MCF 10A (cell line): Measurements from ENCODE around the gene SAMD4A. TPM values are rescaled to one million over a fixed set of nuclear protein-coding genes. Genes with fewer than 3 reads are reported as not detected.
A peak's percentile ranks its signal among the peaks of the same experiment; 100 is the strongest.

ENCODE experiments used
- BruUV-seq: library from RNA; stranded (reverse); fragments of 400-500 nt; replicated peaks from 2 replicates; lab custom pipeline; 2021; lab: Mats Ljungman, UMichigan
- CTCF ChIA-PET: fragments of 300-600 bp; sonication (Branson Sonifier 250); formaldehyde crosslinking; extraction: SDS; loops from one replicate; lab custom pipeline; 2021; ENCODE audit warnings: antibody characterized with exemption, inconsistent platforms; lab: Yijun Ruan, JAX
- POLR2A ChIA-PET: fragments of 300-600, 350-650 bp; sonication (Branson Sonifier 250); formaldehyde crosslinking; extraction: SDS; loops from one replicate; lab custom pipeline; 2020; ENCODE audit warnings: antibody characterized with exemption, inconsistent platforms; lab: Yijun Ruan, JAX
- DNase-seq: peaks from one replicate; pipeline ENCODE4 v3.0.0-alpha.2; 2018; ENCODE audit not compliant: unreplicated experiment
- H3K27ac Mint-ChIP-seq: one replicate; pipeline ENCODE4 v1.8.0; 2022; ENCODE audit warnings: mild to moderate bottlenecking, low read depth, mixed read lengths; ENCODE audit not compliant: unreplicated experiment
- H3K27me3 Mint-ChIP-seq: one replicate; pipeline ENCODE4 v1.8.0; 2022; ENCODE audit warnings: mixed read lengths; ENCODE audit not compliant: insufficient read depth, unreplicated experiment
- H3K36me3 Mint-ChIP-seq: one replicate; pipeline ENCODE4 v1.8.0; 2022; ENCODE audit warnings: mild to moderate bottlenecking, moderate library complexity, mixed read lengths; ENCODE audit not compliant: insufficient read depth, unreplicated experiment
- H3K4me1 Mint-ChIP-seq: one replicate; pipeline ENCODE4 v1.8.0; 2022; ENCODE audit warnings: mixed read lengths; ENCODE audit not compliant: insufficient read depth, unreplicated experiment
- H3K4me3 Mint-ChIP-seq: one replicate; pipeline ENCODE4 v1.8.0; 2022; ENCODE audit warnings: mild to moderate bottlenecking, moderate library complexity, mixed read lengths; ENCODE audit not compliant: unreplicated experiment
- H3K9me3 Mint-ChIP-seq: one replicate; pipeline ENCODE4 v1.8.0; 2022; ENCODE audit warnings: mixed read lengths; ENCODE audit not compliant: unreplicated experiment
- intact Hi-C: fragments of 100-400 bp; cut with micrococcal nuclease; formaldehyde crosslinking; loops from 2 replicates; pipeline ENCODE4 v1.14.1; 2022
- total RNA-seq: library from RNA; stranded (reverse); gene quantifications from 2 replicates; pipeline ENCODE4 v1.2.3, GENCODE V29; 2022
- TF ChIP-seq, protein P1 (sequence below): fragments of 200-600 bp; IDR thresholded peaks from one replicate; pipeline ENCODE4 v1.8.0; 2022; ENCODE audit warnings: antibody characterized with exemption, mild to moderate bottlenecking; ENCODE audit not compliant: unreplicated experiment

SAMD4A gene
- total RNA-seq, 1 experiment from 2014 or later: 63.5 TPM

DNA sequence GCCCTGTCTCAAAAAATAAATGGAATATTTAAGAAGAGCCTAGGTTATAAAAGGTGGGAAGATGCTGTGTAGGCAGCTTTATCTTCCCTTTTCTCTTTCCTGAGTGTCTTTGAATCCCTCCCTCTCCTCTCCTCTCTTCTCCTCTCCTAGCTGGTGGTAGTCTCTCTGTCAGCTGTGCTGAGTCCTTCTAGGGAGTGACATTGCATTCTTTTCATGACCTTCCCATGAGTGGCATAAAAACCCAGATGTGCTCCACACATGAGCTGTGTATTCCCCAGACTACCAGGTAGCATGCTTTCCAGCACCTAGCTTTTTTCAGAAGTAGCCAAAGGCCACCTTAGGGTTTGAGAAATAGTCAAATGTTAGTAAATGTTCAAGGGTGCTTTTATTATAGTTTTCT is 23.6 kb downstream of the SAMD4A start:
- peaks cover 44% of the 10 kb centered on the region for H3K4me1 Mint-ChIP-seq
- no peak overlapping the region for H3K27ac Mint-ChIP-seq
- H3K36me3 Mint-ChIP-seq: peaks cover 11% of the 10 kb centered on the region
- CTCF ChIA-PET: interaction anchor here (0.6 to 2.1 kb wide), 5 partner anchors 8 to 185 kb away, joined by 3 to 6 read pairs (median 4); no protein-coding TSS in a partner anchor
- TF ChIP-seq, protein P1, sequence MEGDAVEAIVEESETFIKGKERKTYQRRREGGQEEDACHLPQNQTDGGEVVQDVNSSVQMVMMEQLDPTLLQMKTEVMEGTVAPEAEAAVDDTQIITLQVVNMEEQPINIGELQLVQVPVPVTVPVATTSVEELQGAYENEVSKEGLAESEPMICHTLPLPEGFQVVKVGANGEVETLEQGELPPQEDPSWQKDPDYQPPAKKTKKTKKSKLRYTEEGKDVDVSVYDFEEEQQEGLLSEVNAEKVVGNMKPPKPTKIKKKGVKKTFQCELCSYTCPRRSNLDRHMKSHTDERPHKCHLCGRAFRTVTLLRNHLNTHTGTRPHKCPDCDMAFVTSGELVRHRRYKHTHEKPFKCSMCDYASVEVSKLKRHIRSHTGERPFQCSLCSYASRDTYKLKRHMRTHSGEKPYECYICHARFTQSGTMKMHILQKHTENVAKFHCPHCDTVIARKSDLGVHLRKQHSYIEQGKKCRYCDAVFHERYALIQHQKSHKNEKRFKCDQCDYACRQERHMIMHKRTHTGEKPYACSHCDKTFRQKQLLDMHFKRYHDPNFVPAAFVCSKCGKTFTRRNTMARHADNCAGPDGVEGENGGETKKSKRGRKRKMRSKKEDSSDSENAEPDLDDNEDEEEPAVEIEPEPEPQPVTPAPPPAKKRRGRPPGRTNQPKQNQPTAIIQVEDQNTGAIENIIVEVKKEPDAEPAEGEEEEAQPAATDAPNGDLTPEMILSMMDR: no peak
- H3K9me3 Mint-ChIP-seq: peaks cover 12% of the 10 kb centered on the region
- no peak overlapping the region for H3K4me3 Mint-ChIP-seq
- no TSS peak for BruUV-seq
- POLR2A ChIA-PET: interaction anchor here (0.9 to 2.6 kb wide), 4 partner anchors 8 to 23 kb away, joined by 3 to 17 read pairs (median 7); partner anchors contain the start of gene SAMD4A
- DNase-seq: no peak
- H3K27me3 Mint-ChIP-seq: no peaks in the 10 kb centered on the region
- intact Hi-C loops: loop anchor here (5.0 kb wide), 1 partner anchor 87 kb away; no protein-coding TSS in a partner anchor

DNA sequence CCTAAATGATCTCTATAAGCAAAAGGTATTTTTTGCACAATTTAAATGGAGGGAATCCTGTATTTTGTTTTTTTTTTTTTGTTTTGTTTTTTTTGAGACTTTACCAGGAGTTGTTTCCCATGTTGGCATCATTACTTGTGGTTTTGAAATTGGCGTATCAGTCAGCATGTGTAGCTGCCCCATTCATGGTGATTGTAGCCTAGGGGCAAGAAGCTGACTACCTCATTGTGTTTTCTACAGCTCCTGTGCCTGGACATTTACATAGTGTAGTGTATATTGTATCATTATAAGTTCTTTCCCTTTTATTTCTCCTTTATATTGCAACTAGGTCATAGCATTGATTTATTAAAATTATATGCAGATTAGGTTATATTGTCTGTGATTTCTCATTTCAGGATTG is 24.5 kb downstream of the SAMD4A start:
- Mint-ChIP-seq H3K9me3 (peaks cover 8% of the 10 kb centered on the region), H3K36me3 (peaks cover 19% of the 10 kb centered on the region), H3K27ac (peak overlapping the region; percentile 10), H3K4me3 (no peak overlapping the region), H3K27me3 (no peaks in the 10 kb centered on the region), H3K4me1 (peaks cover 44% of the 10 kb centered on the region)
- DNase-seq: peak; percentile 89
- ChIA-PET CTCF (interaction anchor here (0.7 to 2.1 kb wide), 7 partner anchors 9 to 184 kb away, joined by 3 to 6 read pairs (median 4); no protein-coding TSS in a partner anchor), POLR2A (interaction anchor here (0.7 to 2.6 kb wide), 11 partner anchors 9 to 182 kb away, joined by 3 to 17 read pairs (median 4); partner anchors contain the start of gene SAMD4A)
- intact Hi-C loops: loop anchor here (5.0 kb wide), 1 partner anchor 86 kb away; no protein-coding TSS in a partner anchor
- BruUV-seq: no TSS peak
- TF ChIP-seq, protein P1: no peak

DNA sequence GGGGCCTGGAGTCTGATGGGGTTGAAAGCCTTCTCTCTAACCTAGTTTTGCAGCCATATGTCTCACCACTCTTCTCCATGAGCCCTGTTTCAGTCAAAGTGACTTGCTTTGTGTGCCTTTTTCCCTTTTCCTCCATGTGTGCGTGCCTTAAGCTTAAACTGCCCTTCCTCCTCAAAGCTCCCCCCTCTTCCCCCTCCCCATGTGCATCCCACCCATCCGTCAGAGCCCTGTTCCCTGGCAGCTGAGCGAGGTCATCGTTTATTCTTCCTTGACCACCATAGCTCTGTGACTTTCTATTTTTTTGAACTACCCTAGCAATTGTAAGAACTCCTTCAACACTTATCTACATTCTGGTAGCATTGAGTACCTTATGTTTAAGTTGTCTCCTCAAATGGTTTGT is 24.9 kb downstream of the SAMD4A start:
- Mint-ChIP-seq H3K27me3 (no peaks in the 10 kb centered on the region), H3K9me3 (peaks cover 5% of the 10 kb centered on the region), H3K4me3 (no peak overlapping the region), H3K36me3 (peaks cover 19% of the 10 kb centered on the region), H3K27ac (peak overlapping the region; percentile 10), H3K4me1 (peaks cover 44% of the 10 kb centered on the region)
- ChIA-PET CTCF (interaction anchor here (0.7 to 2.1 kb wide), 5 partner anchors 9 to 99 kb away, joined by 3 to 6 read pairs (median 3); no protein-coding TSS in a partner anchor), POLR2A (interaction anchor here (0.7 to 2.6 kb wide), 10 partner anchors 9 to 182 kb away, joined by 3 to 17 read pairs (median 4); partner anchors contain the start of gene SAMD4A)
- intact Hi-C loops: loop anchor here (5.0 kb wide), 1 partner anchor 85 kb away; no protein-coding TSS in a partner anchor
- DNase-seq: no peak
- TF ChIP-seq, protein P1: no peak
- no TSS peak for BruUV-seq

DNA sequence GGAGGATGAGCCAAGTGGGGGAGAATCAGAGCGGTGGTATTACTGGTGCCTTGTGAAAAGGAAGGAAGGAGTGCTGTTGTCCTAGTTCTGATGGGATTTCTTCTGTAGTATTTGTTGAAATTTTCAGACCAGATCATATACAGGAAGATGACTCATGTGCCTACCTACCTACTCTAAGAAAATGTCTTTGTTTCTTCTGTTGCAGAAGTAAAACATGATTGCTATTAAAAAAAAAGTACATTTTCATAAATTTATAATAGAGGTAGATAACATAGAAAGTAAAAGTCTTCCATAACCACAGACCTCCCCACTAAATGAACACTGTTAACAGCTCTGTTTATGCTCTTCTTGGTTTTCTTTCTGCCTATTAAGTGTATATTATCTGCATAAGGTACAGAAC is 26.9 kb downstream of the SAMD4A start:
- POLR2A ChIA-PET: interaction anchor here (0.5 to 2.2 kb wide), 7 partner anchors 9 to 83 kb away, joined by 4 to 11 read pairs (median 4); partner anchors contain the start of gene SAMD4A
- peaks cover 19% of the 10 kb centered on the region for H3K36me3 Mint-ChIP-seq
- no peak overlapping the region for H3K4me3 Mint-ChIP-seq
- TF ChIP-seq, protein P1: no peak
- H3K27me3 Mint-ChIP-seq: no peaks in the 10 kb centered on the region
- peak; percentile 42 for DNase-seq
- CTCF ChIA-PET: interaction anchor here (0.6 to 0.7 kb wide), 2 partner anchors 35 to 180 kb away, joined by 3 to 4 read pairs; no protein-coding TSS in a partner anchor
- H3K4me1 Mint-ChIP-seq: peaks cover 54% of the 10 kb centered on the region
- BruUV-seq: no TSS peak
- H3K27ac Mint-ChIP-seq: peak overlapping the region; percentile 33
- intact Hi-C loops: loop anchor here (5.0 kb wide), 1 partner anchor 83 kb away; no protein-coding TSS in a partner anchor
- no peaks in the 10 kb centered on the region for H3K9me3 Mint-ChIP-seq
